ENCODE measurements around the gene FYB2.

The FYB2 gene

GRCh38 chr1:56799605-56800400, 19.4 kb downstream of the FYB2 start:
- Histone ChIP-seq H3K4me3 (ENCODE audit: low read depth in 1 of 5, low read length in 5 of 5) (no peak overlapping the region), H3K9me3 (ENCODE audit: control insufficient read depth in 5 of 5, low read length in 5 of 5) (no peaks in the 10 kb centered on the region), H3K9ac (ENCODE audit: low read length in 5 of 5) (no peak overlapping the region), H3K27me3 (ENCODE audit: control insufficient read depth in 5 of 5, insufficient read depth in 4 of 5, low read length in 5 of 5) (peaks cover 0 to 4% (median 0%) of the 10 kb centered on the region in 5 donors), H3K4me1 (ENCODE audit: control insufficient read depth in 5 of 5, insufficient read depth in 5 of 5, low read length in 5 of 5) (no peaks in the 10 kb centered on the region), H3K36me3 (ENCODE audit: control insufficient read depth in 5 of 5, insufficient read depth in 5 of 5, low read length in 5 of 5) (no peaks in the 10 kb centered on the region), H3K27ac (ENCODE audit: low read depth, low read length) (no peak overlapping the region)

- H3K36me3 ChIP-seq (ENCODE audit: control insufficient read depth in 5 of 5, insufficient read depth in 5 of 5, low read length in 5 of 5), result no peaks in the 10 kb centered on the region
- no peaks in the 10 kb centered on the region for H3K4me1 ChIP-seq (ENCODE audit: control insufficient read depth in 5 of 5, insufficient read depth in 5 of 5, low read length in 5 of 5)
- no peak overlapping the region for H3K27ac ChIP-seq (ENCODE audit: low read depth, low read length)
Observed at GRCh38 chr1:56798053-56798471, 21.1 kb downstream of the FYB2 start.

GRCh38 chr1:56797065-56797685, 22.0 kb downstream of the FYB2 start:
- Histone ChIP-seq H3K9me3 (ENCODE audit: control insufficient read depth in 5 of 5, low read length in 5 of 5) (no peaks in the 10 kb centered on the region), H3K4me3 (ENCODE audit: low read depth in 1 of 5, low read length in 5 of 5) (no peak overlapping the region), H3K9ac (ENCODE audit: low read length in 5 of 5) (no peak overlapping the region), H3K27me3 (ENCODE audit: control insufficient read depth in 5 of 5, insufficient read depth in 4 of 5, low read length in 5 of 5) (peaks cover 0 to 4% (median 0%) of the 10 kb centered on the region in 5 donors), H3K27ac (ENCODE audit: low read depth, low read length) (no peak overlapping the region), H3K36me3 (ENCODE audit: control insufficient read depth in 5 of 5, insufficient read depth in 5 of 5, low read length in 5 of 5) (no peaks in the 10 kb centered on the region), H3K4me1 (ENCODE audit: control insufficient read depth in 5 of 5, insufficient read depth in 5 of 5, low read length in 5 of 5) (no peaks in the 10 kb centered on the region)

More at GRCh38 chr1:56798053-56798471, 21.1 kb downstream of the FYB2 start:
- Histone ChIP-seq H3K9ac (ENCODE audit: low read length in 5 of 5) (no peak overlapping the region), H3K27me3 (ENCODE audit: control insufficient read depth in 5 of 5, insufficient read depth in 4 of 5, low read length in 5 of 5) (peaks cover 0 to 4% (median 0%) of the 10 kb centered on the region in 5 donors), H3K9me3 (ENCODE audit: control insufficient read depth in 5 of 5, low read length in 5 of 5) (no peaks in the 10 kb centered on the region), H3K4me3 (ENCODE audit: low read depth in 1 of 5, low read length in 5 of 5) (no peak overlapping the region)

- Histone ChIP-seq H3K4me3 (ENCODE audit: low read depth in 1 of 5, low read length in 5 of 5) (no peak overlapping the region), H3K36me3 (ENCODE audit: control insufficient read depth in 5 of 5, insufficient read depth in 5 of 5, low read length in 5 of 5) (no peaks in the 10 kb centered on the region), H3K9ac (ENCODE audit: low read length in 5 of 5) (no peak overlapping the region), H3K4me1 (ENCODE audit: control insufficient read depth in 5 of 5, insufficient read depth in 5 of 5, low read length in 5 of 5) (no peaks in the 10 kb centered on the region), H3K27me3 (ENCODE audit: control insufficient read depth in 5 of 5, insufficient read depth in 4 of 5, low read length in 5 of 5) (peaks cover 0 to 4% (median 0%) of the 10 kb centered on the region in 5 donors), H3K27ac (ENCODE audit: low read depth, low read length) (no peak overlapping the region), H3K9me3 (ENCODE audit: control insufficient read depth in 5 of 5, low read length in 5 of 5) (no peaks in the 10 kb centered on the region)
Observed at GRCh38 chr1:56795870-56796269, 23.3 kb downstream of the FYB2 start.

- H3K27ac ChIP-seq (ENCODE audit: low read depth, low read length), result no peak overlapping the region
- no peaks in the 10 kb centered on the region for H3K36me3 ChIP-seq (ENCODE audit: control insufficient read depth in 5 of 5, insufficient read depth in 5 of 5, low read length in 5 of 5)
- peaks cover 0 to 6% (median 0%) of the 10 kb centered on the region in 5 donors for H3K4me1 ChIP-seq (ENCODE audit: control insufficient read depth in 5 of 5, insufficient read depth in 5 of 5, low read length in 5 of 5)
- H3K27me3 ChIP-seq (ENCODE audit: control insufficient read depth in 5 of 5, insufficient read depth in 4 of 5, low read length in 5 of 5), result no peaks in the 10 kb centered on the region
- H3K9me3 ChIP-seq (ENCODE audit: control insufficient read depth in 5 of 5, low read length in 5 of 5), result no peaks in the 10 kb centered on the region
- no peak overlapping the region for H3K9ac ChIP-seq (ENCODE audit: low read length in 5 of 5)
- no peak overlapping the region for H3K4me3 ChIP-seq (ENCODE audit: low read depth in 1 of 5, low read length in 5 of 5)
Observed at GRCh38 chr1:56790036-56790435, 29.2 kb downstream of the FYB2 start.

GRCh38 chr1:56788588-56788987, 30.6 kb downstream of the FYB2 start:
- Histone ChIP-seq H3K9me3 (ENCODE audit: control insufficient read depth in 5 of 5, low read length in 5 of 5) (no peaks in the 10 kb centered on the region), H3K27me3 (ENCODE audit: control insufficient read depth in 5 of 5, insufficient read depth in 4 of 5, low read length in 5 of 5) (no peaks in the 10 kb centered on the region), H3K27ac (ENCODE audit: low read depth, low read length) (no peak overlapping the region), H3K36me3 (ENCODE audit: control insufficient read depth in 5 of 5, insufficient read depth in 5 of 5, low read length in 5 of 5) (no peaks in the 10 kb centered on the region), H3K4me1 (ENCODE audit: control insufficient read depth in 5 of 5, insufficient read depth in 5 of 5, low read length in 5 of 5) (peaks cover 0 to 6% (median 0%) of the 10 kb centered on the region in 5 donors), H3K4me3 (ENCODE audit: low read depth in 1 of 5, low read length in 5 of 5) (no peak overlapping the region), H3K9ac (ENCODE audit: low read length in 5 of 5) (no peak overlapping the region)

GRCh38 chr1:56788102-56788501, 31.1 kb downstream of the FYB2 start:
- H3K27ac ChIP-seq (ENCODE audit: low read depth, low read length), result no peak overlapping the region
- H3K36me3 ChIP-seq (ENCODE audit: control insufficient read depth in 5 of 5, insufficient read depth in 5 of 5, low read length in 5 of 5), result no peaks in the 10 kb centered on the region
- H3K4me1 ChIP-seq (ENCODE audit: control insufficient read depth in 5 of 5, insufficient read depth in 5 of 5, low read length in 5 of 5), result peaks cover 0 to 6% (median 0%) of the 10 kb centered on the region in 5 donors
- H3K4me3 ChIP-seq (ENCODE audit: low read depth in 1 of 5, low read length in 5 of 5), result no peak overlapping the region
- H3K9me3 ChIP-seq (ENCODE audit: control insufficient read depth in 5 of 5, low read length in 5 of 5), result no peaks in the 10 kb centered on the region
- no peak overlapping the region for H3K9ac ChIP-seq (ENCODE audit: low read length in 5 of 5)
- no peaks in the 10 kb centered on the region for H3K27me3 ChIP-seq (ENCODE audit: control insufficient read depth in 5 of 5, insufficient read depth in 4 of 5, low read length in 5 of 5)

GRCh38 chr1:56787330-56787729, 31.9 kb downstream of the FYB2 start:
- no peak overlapping the region for H3K27ac ChIP-seq (ENCODE audit: low read depth, low read length)
- H3K9me3 ChIP-seq (ENCODE audit: control insufficient read depth in 5 of 5, low read length in 5 of 5), result no peaks in the 10 kb centered on the region
- no peak overlapping the region for H3K9ac ChIP-seq (ENCODE audit: low read length in 5 of 5)
- no peak overlapping the region for H3K4me3 ChIP-seq (ENCODE audit: low read depth in 1 of 5, low read length in 5 of 5)
- no peaks in the 10 kb centered on the region for H3K36me3 ChIP-seq (ENCODE audit: control insufficient read depth in 5 of 5, insufficient read depth in 5 of 5, low read length in 5 of 5)
- H3K27me3 ChIP-seq (ENCODE audit: control insufficient read depth in 5 of 5, insufficient read depth in 4 of 5, low read length in 5 of 5), result no peaks in the 10 kb centered on the region
- peaks cover 0 to 6% (median 0%) of the 10 kb centered on the region in 5 donors for H3K4me1 ChIP-seq (ENCODE audit: control insufficient read depth in 5 of 5, insufficient read depth in 5 of 5, low read length in 5 of 5)

- Histone ChIP-seq H3K36me3 (ENCODE audit: control insufficient read depth in 5 of 5, insufficient read depth in 5 of 5, low read length in 5 of 5) (no peaks in the 10 kb centered on the region), H3K4me1 (ENCODE audit: control insufficient read depth in 5 of 5, insufficient read depth in 5 of 5, low read length in 5 of 5) (no peaks in the 10 kb centered on the region), H3K27ac (ENCODE audit: low read depth, low read length) (no peak overlapping the region), H3K9me3 (ENCODE audit: control insufficient read depth in 5 of 5, low read length in 5 of 5) (no peaks in the 10 kb centered on the region), H3K9ac (ENCODE audit: low read length in 5 of 5) (no peak overlapping the region), H3K27me3 (ENCODE audit: control insufficient read depth in 5 of 5, insufficient read depth in 4 of 5, low read length in 5 of 5) (no peaks in the 10 kb centered on the region), H3K4me3 (ENCODE audit: low read depth in 1 of 5, low read length in 5 of 5) (no peak overlapping the region)
Observed at GRCh38 chr1:56782773-56783172, 36.4 kb downstream of the FYB2 start.

- Histone ChIP-seq H3K4me1 (ENCODE audit: control insufficient read depth in 5 of 5, insufficient read depth in 5 of 5, low read length in 5 of 5) (no peaks in the 10 kb centered on the region), H3K9me3 (ENCODE audit: control insufficient read depth in 5 of 5, low read length in 5 of 5) (no peaks in the 10 kb centered on the region), H3K36me3 (ENCODE audit: control insufficient read depth in 5 of 5, insufficient read depth in 5 of 5, low read length in 5 of 5) (no peaks in the 10 kb centered on the region), H3K9ac (ENCODE audit: low read length in 5 of 5) (no peak overlapping the region), H3K4me3 (ENCODE audit: low read depth in 1 of 5, low read length in 5 of 5) (no peak overlapping the region), H3K27me3 (ENCODE audit: control insufficient read depth in 5 of 5, insufficient read depth in 4 of 5, low read length in 5 of 5) (no peaks in the 10 kb centered on the region), H3K27ac (ENCODE audit: low read depth, low read length) (no peak overlapping the region)
Observed at GRCh38 chr1:56780826-56781225, 38.4 kb downstream of the FYB2 start.
